ENCODE results near the gene PAIP2B.

PAIP2B gene

DNA sequence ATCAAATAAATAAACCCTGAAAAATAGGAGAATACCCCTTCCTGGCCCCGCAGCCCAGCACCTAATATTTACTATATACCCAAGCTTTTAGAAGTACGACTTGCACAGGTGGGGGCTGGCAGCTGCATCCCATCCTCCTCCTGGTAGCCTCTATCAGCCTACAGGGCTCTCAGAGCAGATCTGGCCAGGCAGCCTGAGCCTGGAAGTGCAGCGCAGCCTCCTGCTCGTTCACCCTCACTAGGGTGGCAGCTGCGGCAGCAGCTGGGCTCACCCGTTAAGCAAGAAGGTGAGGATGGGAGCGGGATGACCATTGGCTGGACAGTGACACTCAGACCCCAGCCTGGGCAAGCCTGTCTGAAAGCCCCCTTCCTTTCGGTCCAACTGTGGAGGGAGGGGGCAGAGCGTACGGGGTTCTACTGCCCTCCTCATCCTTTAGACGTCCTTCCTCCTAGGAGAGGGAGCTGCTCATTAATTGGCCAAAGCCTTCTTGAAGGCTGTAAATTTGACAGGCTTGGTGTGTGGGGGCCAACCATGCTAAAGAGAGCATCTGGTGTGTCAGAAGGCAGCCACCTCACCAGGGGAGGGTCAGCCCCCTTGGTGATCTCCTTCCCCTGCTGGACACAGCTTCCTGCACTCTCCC lies 73.2 kb downstream of the PAIP2B start:
- no peak for DNase-seq (ENCODE audit: low read depth)

DNA sequence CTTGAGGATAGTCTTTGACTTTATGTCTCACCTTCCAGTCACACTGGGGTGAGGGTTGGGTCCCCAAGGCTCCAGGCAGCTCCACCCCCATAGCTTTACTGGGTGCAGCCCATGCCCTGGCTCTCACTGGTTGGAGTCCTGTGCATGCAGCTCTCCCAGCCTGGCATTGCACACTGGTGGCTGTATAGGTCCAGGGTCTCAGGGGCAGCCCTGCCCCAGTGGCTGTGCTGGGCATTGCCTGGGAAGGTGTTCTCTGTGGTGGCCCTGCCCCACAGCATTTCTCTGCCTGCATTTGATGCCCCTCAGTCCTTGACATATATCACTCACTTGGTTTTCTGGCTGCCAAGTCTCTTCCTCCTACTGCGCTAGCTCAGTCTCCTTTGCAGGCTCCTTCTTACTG lies 75.3 kb downstream of the PAIP2B start:
- DNase-seq (ENCODE audit: low read depth) = no peak

DNA sequence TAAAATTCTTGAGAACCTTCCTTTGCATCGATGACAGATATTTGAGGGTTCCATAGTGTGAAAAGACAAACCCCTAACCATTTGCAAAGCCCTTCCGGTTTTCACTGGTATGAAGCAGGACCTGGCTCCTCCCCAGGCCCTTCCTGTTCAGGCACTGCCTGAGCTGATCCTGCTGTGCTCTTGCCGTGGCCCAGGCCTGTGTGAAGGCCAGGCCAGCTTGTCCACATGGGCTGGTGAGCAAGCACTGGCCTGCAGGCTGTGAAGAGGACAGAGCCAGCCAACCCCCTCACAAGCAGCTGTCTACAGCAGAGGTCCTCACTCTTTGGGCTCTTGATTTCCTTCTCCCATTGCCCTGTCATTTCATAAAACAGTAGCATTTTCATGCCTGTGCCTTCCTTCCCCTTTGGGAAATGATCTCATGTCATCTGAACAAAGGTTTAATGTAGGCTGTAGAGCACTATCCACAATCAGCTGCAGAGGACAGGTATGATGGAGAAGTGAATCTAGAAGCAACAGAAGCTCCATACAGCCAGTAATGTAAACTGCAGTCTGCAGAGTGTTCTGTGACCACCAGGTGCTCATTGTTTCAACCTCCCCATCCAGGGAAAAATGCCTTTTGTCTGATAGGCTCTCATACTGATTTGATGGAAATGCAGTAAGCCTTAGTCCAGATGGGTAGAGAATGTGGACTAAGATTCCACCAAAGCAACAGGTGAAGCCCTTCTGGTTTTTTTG lies 76.7 kb downstream of the PAIP2B start:
- DNase-seq (ENCODE audit: low read depth) = no peak

DNA sequence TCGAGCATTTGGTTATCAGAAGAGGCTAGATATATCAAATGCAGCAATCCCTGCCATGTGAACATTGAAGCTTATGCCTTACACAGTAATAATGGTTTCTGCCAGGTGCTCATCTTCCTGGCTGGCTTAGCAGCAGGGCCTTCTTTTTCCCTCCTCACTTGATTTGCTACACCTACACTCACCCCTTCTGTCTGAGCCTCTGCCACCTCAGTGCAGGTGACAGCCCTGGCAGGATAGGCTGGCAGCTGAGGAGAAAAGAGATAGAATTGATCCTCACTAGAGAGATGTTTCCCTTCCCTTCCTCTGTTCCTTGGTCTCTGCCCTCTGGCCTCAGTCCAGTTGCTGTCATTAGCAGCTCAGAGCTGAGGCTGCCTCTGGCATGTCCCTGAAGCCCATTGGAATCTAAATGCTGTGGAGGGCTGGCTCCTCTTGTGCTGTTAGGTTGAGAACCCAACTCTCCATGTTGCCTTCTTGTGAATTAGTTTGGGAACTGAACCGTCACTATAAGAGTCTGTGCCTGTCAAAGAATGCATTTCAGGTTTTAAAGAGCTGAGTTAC lies 78.3 kb downstream of the PAIP2B start:
- no peak for DNase-seq (ENCODE audit: low read depth)

DNA sequence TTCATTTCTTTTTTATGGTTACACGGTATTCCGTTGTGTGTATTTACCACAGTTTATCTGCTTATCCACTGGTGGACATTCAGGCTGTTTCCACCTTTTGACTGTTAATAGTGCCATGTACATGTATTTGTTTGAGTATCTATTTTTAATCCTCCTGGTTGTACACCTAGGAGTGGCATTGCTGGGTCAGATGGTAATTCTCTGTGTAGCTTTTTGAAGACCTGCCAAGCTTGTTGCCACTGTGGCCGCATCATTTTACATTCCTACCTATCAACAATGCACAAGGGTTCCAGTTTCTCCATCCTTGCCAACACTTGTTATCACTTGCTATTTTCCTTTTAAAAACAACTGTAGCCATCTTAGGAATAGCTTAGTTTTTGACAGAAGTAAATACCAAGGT lies 83.1 kb downstream of the PAIP2B start:
- DNase-seq (ENCODE audit: low read depth) = no peak

DNA sequence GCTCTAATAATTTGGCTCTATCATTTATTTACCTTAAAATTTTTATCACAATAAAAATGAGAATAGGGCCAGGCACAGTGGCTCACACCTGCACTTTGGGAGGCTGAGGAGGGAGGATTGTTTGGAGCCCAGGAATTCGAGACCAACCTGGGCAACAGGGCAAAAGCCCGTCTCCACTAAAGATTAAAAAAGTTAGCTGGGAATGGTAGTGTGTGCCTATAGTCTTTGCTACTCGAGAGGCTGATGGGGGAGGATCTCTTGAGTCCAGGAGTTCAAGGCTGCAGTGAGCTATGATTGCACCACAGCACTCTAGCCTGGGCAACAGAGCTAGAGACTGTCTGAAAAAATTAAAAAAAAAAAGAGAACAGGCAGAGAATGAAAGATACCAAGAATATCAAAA lies 90.7 kb downstream of the PAIP2B start:
- DNase-seq (ENCODE audit: low read depth) = no peak

DNA sequence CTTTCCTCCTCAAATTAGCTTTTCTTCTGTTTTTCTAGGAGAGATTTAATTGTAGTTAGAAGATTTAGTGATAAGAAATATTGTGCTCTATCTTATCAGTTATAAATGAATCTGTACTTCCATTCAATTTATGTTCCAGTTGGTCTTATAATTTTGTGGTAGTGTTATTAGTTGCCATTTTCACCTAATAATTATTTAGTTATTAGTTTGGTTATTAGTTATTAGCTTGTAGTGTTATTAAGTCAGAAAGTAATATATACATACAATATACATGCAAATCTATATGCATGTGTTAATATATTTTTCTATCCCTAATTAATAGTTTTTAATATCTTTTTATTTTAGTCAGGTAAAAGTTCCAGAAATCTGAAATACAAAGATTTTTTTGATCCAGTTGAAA lies 93.3 kb downstream of the PAIP2B start:
- DNase-seq (ENCODE audit: low read depth) = no peak
